Neuronal stem cell (in vitro differentiated cells): ENCODE results near the gene DNAJC6.

ENCODE experiments used
- DNase-seq: peaks from one replicate; pipeline ENCODE4 v3.0.0-alpha.2; 2013; ENCODE audit warnings: low spot score
- H2AFZ ChIP-seq: one replicate; pipeline ENCODE4 v1.6.1; 2013; ENCODE audit warnings: mild to moderate bottlenecking, low read length, inconsistent platforms
- H2AK5ac ChIP-seq: 2 replicates; pipeline ENCODE4 v1.6.1; 2013; ENCODE audit warnings: low read depth, mild to moderate bottlenecking, inconsistent platforms, low read length, moderate library complexity, mixed read lengths
- H2BK120ac ChIP-seq: 2 replicates; pipeline ENCODE4 v1.6.1; 2013; ENCODE audit warnings: low read depth, mild to moderate bottlenecking, inconsistent platforms, low read length, moderate library complexity, mixed read lengths
- H2BK12ac ChIP-seq: one replicate; pipeline ENCODE4 v1.6.1; 2013; ENCODE audit warnings: low read length, inconsistent platforms
- H2BK15ac ChIP-seq: 2 replicates; pipeline ENCODE4 v1.6.1; 2013; ENCODE audit warnings: mild to moderate bottlenecking, low read length, inconsistent platforms, mixed read lengths
- H2BK5ac ChIP-seq: one replicate; pipeline ENCODE4 v1.6.1; 2013; ENCODE audit warnings: inconsistent platforms, mild to moderate bottlenecking, low read length, moderate library complexity
- H3K14ac ChIP-seq: one replicate; pipeline ENCODE4 v1.6.1; 2013; ENCODE audit warnings: low read length, inconsistent platforms
- H3K18ac ChIP-seq: 2 replicates; pipeline ENCODE4 v1.6.1; 2013; ENCODE audit warnings: low read length, inconsistent platforms
- H3K23ac ChIP-seq: 2 replicates; pipeline ENCODE4 v1.6.1; 2013; ENCODE audit warnings: low read depth, mild to moderate bottlenecking, mixed read lengths, low read length, inconsistent platforms; ENCODE audit not compliant: poor library complexity
- H3K27ac ChIP-seq: replicated peaks from 3 replicates; pipeline ENCODE4 v1.5.1; 2013; ENCODE audit warnings: low read length, inconsistent platforms
- H3K27me3 ChIP-seq, 3 experiments: 2 replicates each; pipeline ENCODE4 v1.6.1; 2013; ENCODE audit warnings: low read length in 3 of 3, mild to moderate bottlenecking in 2 of 3, inconsistent platforms in 1 of 3, low read depth in 1 of 3, mixed read lengths in 1 of 3, moderate library complexity in 1 of 3; ENCODE audit not compliant: control insufficient read depth in 3 of 3, insufficient read depth in 3 of 3
- H3K36me3 ChIP-seq, 2 donors: replicated peaks in 1 of 2; 2 replicates each; pipeline ENCODE4 v1.6.1; 2013; ENCODE audit warnings: low read length in 2 of 2; ENCODE audit not compliant: control insufficient read depth in 2 of 2, insufficient read depth in 2 of 2
- H3K4ac ChIP-seq: 2 replicates; pipeline ENCODE4 v1.6.1; 2013; ENCODE audit warnings: inconsistent platforms, mild to moderate bottlenecking, low read length, moderate library complexity
- H3K4me1 ChIP-seq, 2 donors: 1 replicate in 1 of 2; 2 replicates in 1 of 2; pipeline ENCODE4 v1.6.1; 2013; ENCODE audit warnings: low read length in 2 of 2, low read depth in 1 of 2; ENCODE audit not compliant: control insufficient read depth in 2 of 2, insufficient read depth in 1 of 2
- H3K4me2 ChIP-seq: one replicate; pipeline ENCODE4 v1.6.1; 2013; ENCODE audit warnings: mild to moderate bottlenecking, low read length, inconsistent platforms; ENCODE audit not compliant: insufficient read depth, poor library complexity, severe bottlenecking
- H3K4me3 ChIP-seq, 2 donors: 2 replicates each; pipeline ENCODE4 v1.5.1; 2013; ENCODE audit warnings: low read length in 2 of 2, mild to moderate bottlenecking in 2 of 2, inconsistent platforms in 1 of 2, moderate library complexity in 1 of 2
- H3K79me1 ChIP-seq: one replicate; pipeline ENCODE4 v1.6.1; 2013; ENCODE audit warnings: low read depth, mild to moderate bottlenecking, inconsistent platforms, low read length, moderate library complexity
- H3K9ac ChIP-seq: one replicate; pipeline ENCODE4 v1.6.1; 2013; ENCODE audit warnings: mild to moderate bottlenecking, low read depth, low read length, inconsistent platforms; ENCODE audit not compliant: poor library complexity
- H3K9me3 ChIP-seq, 2 donors: replicated peaks in 1 of 2; 2 replicates each; pipeline versions ENCODE3 to v1.6.1; 2013; ENCODE audit warnings: low read length in 2 of 2, mild to moderate bottlenecking in 2 of 2, inconsistent platforms in 1 of 2, low read depth in 1 of 2, mixed read lengths in 1 of 2, moderate library complexity in 1 of 2; ENCODE audit not compliant: control insufficient read depth in 2 of 2, insufficient read depth in 1 of 2
- H4K8ac ChIP-seq: one replicate; pipeline ENCODE4 v1.6.1; 2013; ENCODE audit warnings: low read depth, mild to moderate bottlenecking, inconsistent platforms, low read length, moderate library complexity
- H4K91ac ChIP-seq: one replicate; pipeline ENCODE4 v1.6.1; 2013; ENCODE audit warnings: low read length, low read depth, mild to moderate bottlenecking, inconsistent platforms; ENCODE audit not compliant: poor library complexity
- WGBS, 2 donors: extraction: QIAGEN DNeasy Blood & Tissue Kit; methylation state at CpG; one replicate each; pipeline ENCODE4 v1.1.7; 2013; ENCODE audit warnings: missing lambda C conversion rate in 2 of 2, mixed read lengths in 1 of 2; ENCODE audit not compliant: insufficient read length in 2 of 2, insufficient replicate concordance in 1 of 2; ENCODE audit errors: extremely low coverage in 2 of 2; 5-methylcytosine and 5-hydroxymethylcytosine counted together

Gene DNAJC6

DNA sequence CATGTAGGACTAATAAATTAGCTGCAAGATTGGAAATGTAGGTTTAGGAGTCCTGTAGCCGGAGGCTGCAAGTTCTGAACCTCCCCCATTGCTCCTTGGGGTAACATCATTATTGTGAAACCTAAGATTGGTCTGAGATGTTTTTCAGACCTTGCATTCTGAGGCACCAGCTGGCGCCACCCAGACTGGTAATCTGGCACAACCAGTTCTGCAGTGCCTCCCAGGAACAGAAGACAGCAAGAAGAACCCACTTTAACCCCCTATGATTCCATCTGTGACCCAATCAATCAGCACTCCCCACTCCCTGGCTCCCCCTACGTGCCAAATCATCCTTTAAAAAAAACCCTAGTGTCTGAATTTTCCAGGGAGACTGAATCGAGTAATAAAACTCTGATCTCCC lies 11.6 kb upstream of the DNAJC6 start:
- no peak overlapping the region for H3K27ac ChIP-seq
- H3K9me3 ChIP-seq = no peaks in the 10 kb centered on the region
- H2AFZ ChIP-seq = no peak overlapping the region
- H3K4me3 ChIP-seq = no peak overlapping the region
- H3K9ac ChIP-seq = no peak overlapping the region
- no peaks in the 10 kb centered on the region for H3K79me1 ChIP-seq
- DNase-seq = no peak
- no peak overlapping the region for H4K91ac ChIP-seq
- H3K23ac ChIP-seq = no peak overlapping the region
- no peak overlapping the region for H2BK5ac ChIP-seq
- no peaks in the 10 kb centered on the region for H3K36me3 ChIP-seq
- H3K4ac ChIP-seq = no peak overlapping the region
- H4K8ac ChIP-seq = no peak overlapping the region
- H2BK120ac ChIP-seq = no peak overlapping the region
- H2BK15ac ChIP-seq = no peak overlapping the region
- H3K18ac ChIP-seq = no peak overlapping the region
- no peak overlapping the region for H3K14ac ChIP-seq
- no peaks in the 10 kb centered on the region for H3K27me3 ChIP-seq
- H2BK12ac ChIP-seq = no peak overlapping the region
- no CpG with 5 or more reads among the region's 4 CpGs for WGBS, 2 donors
- no peak overlapping the region for H2AK5ac ChIP-seq
- no peak overlapping the region for H3K4me2 ChIP-seq
- no peaks in the 10 kb centered on the region for H3K4me1 ChIP-seq

GRCh38 chr1:65299328-65299727 lies 10.0 kb upstream of the DNAJC6 start:
- H3K4me1 ChIP-seq = no peaks in the 10 kb centered on the region
- H2BK12ac ChIP-seq = no peak overlapping the region
- H3K27me3 ChIP-seq = no peaks in the 10 kb centered on the region
- H2BK15ac ChIP-seq = no peak overlapping the region
- H2BK5ac ChIP-seq = no peak overlapping the region
- H3K4me3 ChIP-seq = no peak overlapping the region
- no peak overlapping the region for H3K14ac ChIP-seq
- H3K79me1 ChIP-seq = no peaks in the 10 kb centered on the region
- no peak overlapping the region for H3K4ac ChIP-seq
- H4K91ac ChIP-seq = no peak overlapping the region
- no peak overlapping the region for H3K18ac ChIP-seq
- H3K27ac ChIP-seq = no peak overlapping the region
- H3K4me2 ChIP-seq = no peak overlapping the region
- H2AFZ ChIP-seq = no peak overlapping the region
- WGBS, 2 donors = no CpG with 5 or more reads among the region's 1 CpG
- no peak overlapping the region for H3K9ac ChIP-seq
- no peaks in the 10 kb centered on the region for H3K36me3 ChIP-seq
- no peak overlapping the region for H2BK120ac ChIP-seq
- no peak overlapping the region for H3K23ac ChIP-seq
- no peak for DNase-seq
- H2AK5ac ChIP-seq = no peak overlapping the region
- no peak overlapping the region for H4K8ac ChIP-seq
- H3K9me3 ChIP-seq = no peaks in the 10 kb centered on the region

- H3K14ac ChIP-seq = no peak overlapping the region
- H4K91ac ChIP-seq = no peak overlapping the region
- no peaks in the 10 kb centered on the region for H3K9me3 ChIP-seq
- no peak overlapping the region for H2BK5ac ChIP-seq
- no peak for DNase-seq
- no peak overlapping the region for H3K18ac ChIP-seq
- H3K4me3 ChIP-seq = peak overlapping the region in 1 of 2 donors; percentile 22
- no peak overlapping the region for H4K8ac ChIP-seq
- H2AK5ac ChIP-seq = no peak overlapping the region
- no peak overlapping the region for H3K4ac ChIP-seq
- H2BK15ac ChIP-seq = no peak overlapping the region
- H3K4me2 ChIP-seq = peak overlapping the region; percentile 98
- no peak overlapping the region for H3K9ac ChIP-seq
- no peaks in the 10 kb centered on the region for H3K36me3 ChIP-seq
- H2BK12ac ChIP-seq = no peak overlapping the region
- H3K23ac ChIP-seq = no peak overlapping the region
- H3K4me1 ChIP-seq = peaks cover 3% of the 10 kb centered on the region in 2 donors
- H2AFZ ChIP-seq = peak overlapping the region; percentile 88
- H3K27ac ChIP-seq = no peak overlapping the region
- no CpG with 5 or more reads among the region's 22 CpGs for WGBS, 2 donors
- H3K79me1 ChIP-seq = no peaks in the 10 kb centered on the region
- H3K27me3 ChIP-seq = peaks cover 0 to 31% (median 6%) of the 10 kb centered on the region in 3 experiments
- no peak overlapping the region for H2BK120ac ChIP-seq
These were observed 501 bp upstream of the DNAJC6 start for GRCh38 chr1:65308781-65309303.

GRCh38 chr1:65310078-65310587 lies 790 bp downstream of the DNAJC6 start:
- Histone ChIP-seq H4K91ac (no peak overlapping the region), H3K36me3 (no peaks in the 10 kb centered on the region), H3K27ac (peak overlapping the region; percentile 59), H3K4ac (no peak overlapping the region), H2AFZ (peak overlapping the region; percentile 88), H4K8ac (no peak overlapping the region), H3K4me3 (peak overlapping the region; percentile 20 to 73), H3K14ac (no peak overlapping the region), H3K4me2 (peak overlapping the region; percentile 98), H3K9me3 (no peaks in the 10 kb centered on the region), H2BK5ac (no peak overlapping the region), H2AK5ac (no peak overlapping the region), H2BK120ac (no peak overlapping the region), H3K27me3 (peaks cover 0 to 31% (median 6%) of the 10 kb centered on the region in 3 experiments), H2BK12ac (no peak overlapping the region), H3K18ac (no peak overlapping the region), H3K79me1 (no peaks in the 10 kb centered on the region), H3K23ac (no peak overlapping the region), H3K9ac (no peak overlapping the region), H3K4me1 (peaks cover 3% of the 10 kb centered on the region in 2 donors), H2BK15ac (no peak overlapping the region)
- no CpG with 5 or more reads among the region's 12 CpGs for WGBS, 2 donors
- DNase-seq = no peak
